Right lobe of liver (tissue), 6 donors: ENCODE data around the gene SRI. TPM values are rescaled to one million over a fixed set of nuclear protein-coding genes. Genes with fewer than 3 reads are reported as not detected.

Experiments
- ATAC-seq, 4 donors: fragments of 200-7000 bp; cut with Tn5 transposase; one replicate each; pipeline ENCODE4 v1.9.1; 2020; ENCODE audit warnings: mild to moderate bottlenecking in 4 of 4, moderate library complexity in 4 of 4
- DNase-seq, 3 donors: peaks; one replicate each; pipeline ENCODE4 v3.0.0-alpha.2; 2020
- H3K27ac ChIP-seq, 3 donors: fragments of 200-600 bp; one replicate each; pipeline ENCODE4 v1.8.0; 2022
- H3K27me3 ChIP-seq, 2 donors: fragments of 200-600 bp; one replicate each; pipeline ENCODE4 v1.8.0; 2022
- H3K36me3 ChIP-seq, 4 donors: fragments of 200-600 bp; sonication (generic) in 1 of 4; one replicate each; pipeline versions ENCODE4 v1.5.1 to v1.8.0; 2017 to 2022; ENCODE audit warnings: control low read depth in 1 of 4
- H3K4me1 ChIP-seq, 4 donors: fragments of 200-600 bp; sonication (generic) in 1 of 4; one replicate each; pipeline versions ENCODE4 v1.5.1 to v1.8.0; 2017 to 2022; ENCODE audit warnings: control low read depth in 1 of 4
- H3K4me3 ChIP-seq, 3 donors: fragments of 200-600 bp; one replicate each; pipeline ENCODE4 v1.8.0; 2022
- H3K9me3 ChIP-seq, 4 donors: fragments of 200-600 bp; sonication (generic) in 1 of 4; one replicate each; pipeline versions ENCODE4 v1.5.1 to v1.8.0; 2017 to 2022; ENCODE audit warnings: control low read depth in 1 of 4
- POLR2A ChIP-seq: fragments of 450-650 bp; IDR thresholded peaks from one replicate; pipeline ENCODE4 v1.6.1; 2017; ENCODE audit warnings: antibody characterized with exemption, mild to moderate bottlenecking
- WGBS: methylation state at CpG from one replicate; pipeline ENCODE4 v1.1.6; 2018; ENCODE audit warnings: low coverage, low lambda C conversion rate; ENCODE audit not compliant: insufficient coverage; ENCODE audit errors: missing lambda C conversion rate; 5-methylcytosine and 5-hydroxymethylcytosine counted together
- intact Hi-C, 2 donors: fragments of 100-400 bp; cut with DNase I; formaldehyde crosslinking; loops; one replicate each; pipeline versions ENCODE4 v1.11.2 to v1.14.1; 2022
- total RNA-seq, 6 experiments: library from RNA; depleted of rRNA in 2 of 6; stranded (reverse); fragments of >200 nt in 2 of 6; fragmentation: NEBNext Ultra II Directional in 3 of 6; extraction: Animal tissue kit (Norgen Biotek cat#: 25700) in 3 of 6; gene quantifications; one replicate each; pipeline versions ENCODE4 v1.1.0 to v1.2.4, GENCODE V29; 2016 to 2023
- TF ChIP-seq, protein P1 (sequence below), 4 donors: fragments of 200-600 bp in 3 of 4; fragments of 450-650 bp in 1 of 4; IDR thresholded peaks; one replicate each; pipeline versions ENCODE4 v1.5.1 to v1.8.0; 2016 to 2022; ENCODE audit warnings: antibody characterized with exemption in 4 of 4, mild to moderate bottlenecking in 2 of 4
- donor health status: DM: no; HTN: yes; CAD: no.
- donor health status: DM: no; HTN: no; CAD: no.
- donor health status: DM: no; HTN: no; CAD: no.
- donor health status: DM: no; HTN: yes; CAD: no.
- donor health status: DM: no; HTN: yes; CAD: no.

SRI gene
- total RNA-seq, 6 experiments from 2014 or later, result 12.5 to 41.3 (median 23.3) TPM

DNA sequence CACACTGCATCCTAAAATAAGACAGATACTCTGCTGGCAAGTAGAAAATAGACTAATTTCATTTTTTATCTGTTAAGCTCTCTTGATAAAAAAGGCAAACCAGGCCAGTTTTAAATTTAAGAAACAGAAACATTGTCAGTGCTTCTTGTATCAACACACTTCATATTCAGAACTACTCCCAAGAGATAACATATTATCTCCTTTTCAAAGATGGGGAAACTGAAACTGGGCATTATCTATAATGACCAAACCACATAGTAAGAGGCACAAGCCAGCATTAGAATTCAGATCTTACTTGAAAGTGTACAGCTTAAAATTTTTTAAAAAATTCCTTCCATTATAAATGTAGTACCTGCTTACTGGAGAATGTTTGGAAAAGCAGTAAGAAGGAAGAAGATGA, 14.7 kb downstream of the SRI start:
- TF ChIP-seq, protein P1, sequence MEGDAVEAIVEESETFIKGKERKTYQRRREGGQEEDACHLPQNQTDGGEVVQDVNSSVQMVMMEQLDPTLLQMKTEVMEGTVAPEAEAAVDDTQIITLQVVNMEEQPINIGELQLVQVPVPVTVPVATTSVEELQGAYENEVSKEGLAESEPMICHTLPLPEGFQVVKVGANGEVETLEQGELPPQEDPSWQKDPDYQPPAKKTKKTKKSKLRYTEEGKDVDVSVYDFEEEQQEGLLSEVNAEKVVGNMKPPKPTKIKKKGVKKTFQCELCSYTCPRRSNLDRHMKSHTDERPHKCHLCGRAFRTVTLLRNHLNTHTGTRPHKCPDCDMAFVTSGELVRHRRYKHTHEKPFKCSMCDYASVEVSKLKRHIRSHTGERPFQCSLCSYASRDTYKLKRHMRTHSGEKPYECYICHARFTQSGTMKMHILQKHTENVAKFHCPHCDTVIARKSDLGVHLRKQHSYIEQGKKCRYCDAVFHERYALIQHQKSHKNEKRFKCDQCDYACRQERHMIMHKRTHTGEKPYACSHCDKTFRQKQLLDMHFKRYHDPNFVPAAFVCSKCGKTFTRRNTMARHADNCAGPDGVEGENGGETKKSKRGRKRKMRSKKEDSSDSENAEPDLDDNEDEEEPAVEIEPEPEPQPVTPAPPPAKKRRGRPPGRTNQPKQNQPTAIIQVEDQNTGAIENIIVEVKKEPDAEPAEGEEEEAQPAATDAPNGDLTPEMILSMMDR (IDR thresholded peaks at IDR 0.05), result no peak
- TF ChIP-seq POLR2A, result no peak
- no peak for DNase-seq
- Histone ChIP-seq H3K9me3 (no peaks in the 10 kb centered on the region), H3K27me3 (no peaks in the 10 kb centered on the region), H3K4me3 (no peak overlapping the region), H3K4me1 (no peaks in the 10 kb centered on the region), H3K27ac (no peak overlapping the region), H3K36me3 (peaks cover 0 to 54% (median 16%) of the 10 kb centered on the region in 4 donors)
- no peak for ATAC-seq
- intact Hi-C loops, result no loop called here

DNA sequence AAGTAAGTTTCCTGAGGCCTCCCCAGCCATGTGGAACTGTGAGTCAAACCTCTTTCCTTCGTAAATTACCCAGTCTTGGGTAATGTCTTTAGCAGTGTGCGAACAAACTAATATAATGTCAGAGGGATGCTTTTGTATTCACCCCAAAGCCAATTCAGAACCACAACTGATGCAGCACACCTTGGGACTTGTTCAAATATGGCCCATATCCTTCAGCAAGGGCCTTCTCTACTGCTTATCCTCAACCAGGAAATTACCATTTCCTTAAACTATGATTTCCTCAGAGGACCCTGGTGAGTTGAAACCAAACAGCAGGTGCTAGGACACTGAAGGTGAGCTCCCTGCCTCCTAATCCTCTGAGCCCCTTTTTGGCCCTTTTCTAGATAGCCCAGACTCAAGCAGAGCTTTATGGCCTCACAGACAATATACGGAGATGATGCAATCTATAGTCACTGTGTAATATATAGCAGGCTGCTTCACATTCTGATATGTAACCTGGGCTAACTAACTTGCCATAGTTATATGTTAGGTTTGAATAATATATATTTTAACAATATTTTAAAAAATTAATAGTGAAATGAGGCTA, 15.2 kb downstream of the SRI start:
- no peaks in the 10 kb centered on the region for H3K9me3 ChIP-seq
- H3K4me1 ChIP-seq, result no peaks in the 10 kb centered on the region
- WGBS, result 94% methylated on average over 3 of the region's 3 CpGs
- no peak overlapping the region for H3K27ac ChIP-seq
- ATAC-seq (no peak), DNase-seq (no peak)
- no peaks in the 10 kb centered on the region for H3K27me3 ChIP-seq
- H3K4me3 ChIP-seq, result no peak overlapping the region
- intact Hi-C loops, result no loop called here
- peaks cover 0 to 54% (median 16%) of the 10 kb centered on the region in 4 donors for H3K36me3 ChIP-seq
- TF ChIP-seq, protein P1 (IDR thresholded peaks at IDR 0.05), result no peak

DNA sequence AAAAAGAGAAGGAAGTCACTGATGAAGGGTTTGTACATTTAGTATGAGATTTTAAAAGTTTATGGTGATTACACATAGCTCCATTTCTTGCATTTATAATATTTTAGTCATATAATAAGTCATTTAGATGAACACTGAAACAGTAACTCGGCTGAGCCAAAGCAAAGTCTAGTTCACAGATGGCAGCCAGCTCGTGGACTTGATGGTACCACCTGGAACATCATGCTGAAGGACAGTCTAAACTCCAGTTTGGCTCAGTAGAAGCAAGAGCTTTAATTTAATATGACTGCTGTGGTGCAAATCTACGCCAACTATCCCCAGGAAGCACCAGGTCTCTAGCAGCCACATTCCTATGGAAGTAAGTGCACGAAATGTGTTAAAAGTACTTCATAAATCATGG, 16.4 kb downstream of the SRI start:
- Histone ChIP-seq H3K4me1 (no peaks in the 10 kb centered on the region), H3K36me3 (peaks cover 0 to 42% (median 13%) of the 10 kb centered on the region in 4 donors), H3K27me3 (no peaks in the 10 kb centered on the region), H3K9me3 (no peaks in the 10 kb centered on the region), H3K4me3 (no peak overlapping the region), H3K27ac (no peak overlapping the region)
- TF ChIP-seq POLR2A, result no peak
- TF ChIP-seq, protein P1 (IDR thresholded peaks at IDR 0.05), result no peak
- intact Hi-C loops, result no loop called here
- ATAC-seq, result no peak
- no peak for DNase-seq
- WGBS, result 86% methylated on average over 1 of the region's 4 CpGs

DNA sequence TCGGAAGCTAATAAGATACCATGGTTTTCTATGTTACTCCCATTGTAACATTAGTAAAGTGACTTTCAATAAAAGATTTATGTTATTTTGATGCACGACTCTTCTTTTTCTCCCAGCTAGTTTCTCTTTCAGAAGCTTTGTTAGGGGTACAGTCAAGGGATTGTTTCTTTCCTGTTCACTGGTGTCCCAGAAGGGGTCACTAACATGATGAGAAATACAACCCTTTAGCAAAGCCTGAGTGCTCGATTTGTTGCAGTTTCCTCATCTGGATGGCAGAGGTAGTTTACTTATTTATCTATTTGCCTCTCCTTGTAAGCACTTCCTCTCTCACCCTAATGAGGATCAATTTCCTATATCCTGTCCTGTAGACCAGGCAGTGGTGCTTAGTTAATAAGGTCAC, 17.0 kb downstream of the SRI start:
- Histone ChIP-seq H3K36me3 (peaks cover 0 to 36% (median 10%) of the 10 kb centered on the region in 4 donors), H3K4me1 (no peaks in the 10 kb centered on the region), H3K9me3 (no peaks in the 10 kb centered on the region), H3K27ac (no peak overlapping the region), H3K4me3 (no peak overlapping the region), H3K27me3 (no peaks in the 10 kb centered on the region)
- DNase-seq (no peak), ATAC-seq (no peak)
- 86% methylated on average over 3 of the region's 3 CpGs for WGBS
- no peak for TF ChIP-seq POLR2A
- TF ChIP-seq, protein P1 (IDR thresholded peaks at IDR 0.05), result no peak
- intact Hi-C loops, result no loop called here

DNA sequence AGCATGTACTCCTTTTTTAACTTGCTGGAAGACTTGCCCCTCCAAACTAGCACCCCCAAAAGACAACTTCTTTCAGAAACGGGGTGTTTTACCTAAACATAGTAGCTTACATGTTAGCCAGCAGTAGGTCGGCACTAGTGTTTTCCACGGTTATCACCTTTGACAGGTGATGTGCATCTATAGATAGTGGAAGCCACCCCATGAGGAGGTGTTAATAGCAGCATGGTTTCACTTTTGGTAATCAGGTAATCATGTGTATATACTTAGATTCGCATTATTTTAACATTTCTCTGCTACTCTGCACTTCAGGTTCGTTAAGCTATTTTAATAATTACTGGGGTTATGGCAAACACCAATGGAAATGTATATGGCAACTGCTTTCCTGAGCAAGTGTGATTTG, 17.6 kb downstream of the SRI start:
- DNase-seq, result no peak
- TF ChIP-seq, protein P1 (IDR thresholded peaks at IDR 0.05), result no peak
- TF ChIP-seq POLR2A, result no peak
- Histone ChIP-seq H3K36me3 (peaks cover 0 to 30% (median 7%) of the 10 kb centered on the region in 4 donors), H3K27ac (no peak overlapping the region), H3K27me3 (no peaks in the 10 kb centered on the region), H3K4me1 (no peaks in the 10 kb centered on the region), H3K4me3 (no peak overlapping the region), H3K9me3 (no peaks in the 10 kb centered on the region)
- intact Hi-C loops, result no loop called here
- ATAC-seq, result no peak
- WGBS, result 80% methylated on average over 5 of the region's 5 CpGs
